ENCODE results near the gene SIGLEC1.

Gene SIGLEC1

DNA sequence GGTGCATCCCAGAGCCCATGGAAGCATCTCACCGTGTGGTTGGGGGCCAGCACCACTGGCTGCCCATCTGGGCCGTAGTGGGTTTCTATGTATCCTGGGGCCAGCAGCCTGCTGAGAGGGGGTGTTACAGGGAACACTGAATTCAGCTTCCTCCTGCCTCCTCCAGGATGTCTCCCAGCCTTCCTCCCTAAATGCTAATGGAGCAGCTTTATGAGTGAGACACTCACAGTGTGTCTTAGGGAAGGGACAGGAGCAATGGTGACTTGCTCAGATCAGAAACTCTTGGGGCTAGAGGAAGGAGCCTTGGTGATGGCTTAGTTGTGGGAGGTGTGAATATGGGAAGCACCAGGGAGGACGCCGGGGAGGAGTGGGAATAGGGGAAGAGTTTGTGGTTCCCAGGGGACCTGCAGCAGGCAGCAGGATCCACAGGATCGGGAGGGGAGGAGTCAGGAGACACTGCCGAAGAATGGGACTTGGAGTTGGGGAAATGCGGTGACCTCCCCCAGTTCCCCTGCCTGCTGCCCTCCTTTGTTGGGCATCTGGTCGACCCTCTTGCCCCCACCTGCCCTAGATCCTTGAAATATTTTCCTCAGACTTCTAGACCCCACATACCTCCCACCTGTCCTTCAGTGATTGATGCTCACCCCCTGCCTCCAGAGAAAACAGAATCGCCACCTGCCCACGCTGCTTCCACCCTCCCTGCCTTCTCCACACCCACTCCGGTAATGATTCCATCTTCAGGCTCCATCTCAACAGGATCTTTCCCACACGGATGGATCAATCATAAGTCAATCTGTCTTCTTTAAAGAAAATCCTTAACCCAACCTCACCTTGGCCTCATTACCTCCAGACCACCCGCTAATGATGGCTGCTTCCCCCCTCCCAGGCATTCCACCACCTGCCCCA lies 37.2 kb downstream of the SIGLEC1 start:
- no peak for DNase-seq (ENCODE audit: low read depth in 2 of 2)
- H3K4me3 ChIP-seq (replicated peaks in 1 of 2; ENCODE audit: low read depth in 2 of 2, low read length in 2 of 2), result no peak overlapping the region
- TF ChIP-seq, protein P1, sequence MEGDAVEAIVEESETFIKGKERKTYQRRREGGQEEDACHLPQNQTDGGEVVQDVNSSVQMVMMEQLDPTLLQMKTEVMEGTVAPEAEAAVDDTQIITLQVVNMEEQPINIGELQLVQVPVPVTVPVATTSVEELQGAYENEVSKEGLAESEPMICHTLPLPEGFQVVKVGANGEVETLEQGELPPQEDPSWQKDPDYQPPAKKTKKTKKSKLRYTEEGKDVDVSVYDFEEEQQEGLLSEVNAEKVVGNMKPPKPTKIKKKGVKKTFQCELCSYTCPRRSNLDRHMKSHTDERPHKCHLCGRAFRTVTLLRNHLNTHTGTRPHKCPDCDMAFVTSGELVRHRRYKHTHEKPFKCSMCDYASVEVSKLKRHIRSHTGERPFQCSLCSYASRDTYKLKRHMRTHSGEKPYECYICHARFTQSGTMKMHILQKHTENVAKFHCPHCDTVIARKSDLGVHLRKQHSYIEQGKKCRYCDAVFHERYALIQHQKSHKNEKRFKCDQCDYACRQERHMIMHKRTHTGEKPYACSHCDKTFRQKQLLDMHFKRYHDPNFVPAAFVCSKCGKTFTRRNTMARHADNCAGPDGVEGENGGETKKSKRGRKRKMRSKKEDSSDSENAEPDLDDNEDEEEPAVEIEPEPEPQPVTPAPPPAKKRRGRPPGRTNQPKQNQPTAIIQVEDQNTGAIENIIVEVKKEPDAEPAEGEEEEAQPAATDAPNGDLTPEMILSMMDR (IDR thresholded peaks at IDR 0.05; ENCODE audit: low read depth, low read length), result no peak

DNA sequence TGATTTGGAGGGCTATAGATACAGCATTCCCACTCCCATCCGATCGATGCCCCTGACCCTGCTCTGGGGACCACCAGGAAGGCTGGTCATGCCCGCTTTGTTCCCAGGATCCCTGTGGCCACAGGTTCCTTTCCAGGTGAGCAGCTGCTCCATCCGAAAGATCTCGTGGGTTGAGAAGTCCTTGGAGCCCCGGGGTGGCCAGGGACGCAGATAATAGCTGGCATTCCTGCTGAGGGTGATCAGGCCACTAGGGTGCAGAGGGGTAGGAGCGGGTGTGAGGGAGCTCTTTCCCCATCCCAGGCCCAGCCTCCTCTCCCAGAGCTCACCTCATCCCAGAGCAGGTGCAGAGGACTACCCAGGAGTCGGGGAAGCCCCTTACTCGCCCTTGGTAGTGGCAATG lies 38.0 kb downstream of the SIGLEC1 start:
- no peak overlapping the region for H3K4me3 ChIP-seq (replicated peaks in 1 of 2; ENCODE audit: low read depth in 2 of 2, low read length in 2 of 2)
- TF ChIP-seq, protein P1 (IDR thresholded peaks at IDR 0.05; ENCODE audit: low read depth, low read length), result no peak

DNA sequence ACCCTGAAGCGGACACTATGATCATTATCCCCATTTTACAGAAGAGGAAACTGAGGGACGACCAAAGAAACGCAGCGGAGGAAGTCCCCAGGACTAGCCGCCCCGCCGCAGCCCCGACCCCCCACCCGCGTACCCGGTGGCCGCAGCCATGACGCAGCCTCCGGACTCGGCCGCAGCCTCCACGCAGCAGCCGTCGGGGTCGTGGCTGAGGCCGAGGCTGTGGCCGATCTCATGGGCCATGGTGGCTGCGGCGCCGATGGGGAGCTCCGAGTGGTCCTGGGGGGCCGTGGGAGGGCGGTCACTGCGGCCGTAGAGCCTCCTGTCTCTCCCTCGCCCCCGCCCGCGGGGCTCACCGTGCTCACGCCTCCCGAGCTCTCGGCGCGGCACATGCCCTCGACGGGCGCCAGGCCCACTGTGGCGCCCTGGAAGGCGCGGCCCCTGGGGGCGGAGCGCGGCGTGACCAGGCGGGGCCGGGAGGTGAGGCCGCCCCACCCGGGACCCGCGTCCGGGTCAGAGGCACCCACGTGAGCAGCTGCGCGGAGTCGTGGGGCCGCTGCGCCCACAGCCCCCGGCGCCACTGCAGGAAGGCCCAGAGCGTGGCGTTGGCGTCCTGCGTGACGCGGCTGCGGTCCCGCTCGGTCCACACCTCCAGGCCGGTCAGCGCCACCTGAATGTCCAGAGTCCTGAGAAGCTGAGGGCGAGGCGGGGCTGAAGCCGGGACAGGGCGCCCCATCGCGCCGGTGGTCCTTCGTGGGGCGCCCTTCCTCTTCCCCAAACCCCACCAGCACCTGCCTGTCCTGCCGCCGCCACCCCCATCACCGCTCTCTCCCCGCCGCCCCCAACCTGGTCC lies 39.0 kb downstream of the SIGLEC1 start:
- TF ChIP-seq, protein P1 (IDR thresholded peaks at IDR 0.05; ENCODE audit: low read depth, low read length), result no peak
- no peak overlapping the region for H3K4me3 ChIP-seq (replicated peaks in 1 of 2; ENCODE audit: low read depth in 2 of 2, low read length in 2 of 2)

More for the DNA sequence above, 38.0 kb downstream of the SIGLEC1 start:
- DNase-seq (ENCODE audit: low read depth in 2 of 2), result no peak

DNA sequence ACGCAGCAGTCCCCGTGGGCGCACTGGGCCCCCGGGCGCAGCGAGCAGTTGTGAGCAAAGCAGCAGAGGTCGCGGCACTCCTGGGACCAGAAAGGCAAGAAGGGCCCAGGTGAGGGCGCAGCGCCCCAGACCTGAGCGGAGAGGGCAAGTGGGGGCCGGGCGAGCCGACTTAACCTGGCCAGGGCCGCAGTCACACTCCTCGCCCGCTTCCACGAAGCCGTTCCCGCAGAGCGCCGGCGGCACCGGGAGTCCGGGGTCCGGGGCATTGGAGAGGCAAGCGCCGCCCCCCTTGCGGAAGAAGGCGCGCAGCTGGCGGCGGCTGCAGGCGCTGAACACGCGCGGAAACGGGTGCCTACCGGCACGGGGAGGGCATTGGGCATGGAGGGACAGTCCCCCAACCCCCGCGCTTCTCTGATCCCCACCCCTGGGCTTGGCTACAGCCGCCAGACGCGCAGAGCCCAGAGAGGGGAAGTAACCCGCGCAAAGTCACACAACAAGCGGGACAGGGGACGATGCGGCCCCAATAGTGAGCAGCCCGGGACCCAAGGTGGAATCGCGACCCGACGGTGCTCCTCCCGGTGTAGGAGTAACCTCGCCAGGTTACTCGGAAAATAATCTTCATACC lies 39.7 kb downstream of the SIGLEC1 start:
- no peak for DNase-seq (ENCODE audit: low read depth in 2 of 2)
- no peak overlapping the region for H3K4me3 ChIP-seq (replicated peaks in 1 of 2; ENCODE audit: low read depth in 2 of 2, low read length in 2 of 2)
- TF ChIP-seq, protein P1 (IDR thresholded peaks at IDR 0.05; ENCODE audit: low read depth, low read length), result no peak

More for the DNA sequence above, 39.0 kb downstream of the SIGLEC1 start:
- no peak for DNase-seq (ENCODE audit: low read depth in 2 of 2)

DNA sequence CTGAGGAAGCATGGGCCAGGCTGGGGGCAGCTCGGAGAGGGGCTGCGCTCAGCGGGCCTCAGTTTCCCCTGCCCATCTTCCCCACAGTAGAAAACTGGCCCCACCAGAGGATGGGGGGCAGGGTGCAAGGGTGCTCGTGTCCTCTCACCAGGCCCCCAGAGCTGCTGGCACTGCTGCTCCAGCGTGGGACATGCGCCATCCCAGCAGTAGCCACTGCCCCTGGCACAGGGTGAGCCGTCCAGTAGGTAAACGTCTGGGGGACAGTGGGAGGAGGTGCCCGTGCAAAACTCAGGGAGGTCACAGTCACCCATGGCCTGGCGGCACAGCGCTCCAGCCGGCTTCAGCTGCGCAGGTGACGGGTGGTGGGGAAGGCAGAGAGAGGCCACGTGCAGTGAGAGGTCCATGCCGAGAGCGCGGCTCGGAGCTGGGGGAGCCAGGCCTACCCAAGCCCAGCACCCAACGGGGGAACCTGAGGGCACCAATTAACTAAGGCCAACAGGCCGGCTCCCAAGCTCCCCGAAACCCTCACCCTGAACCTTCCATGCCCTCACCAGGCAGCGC lies 40.3 kb downstream of the SIGLEC1 start:
- DNase-seq (ENCODE audit: low read depth in 2 of 2), result no peak
- TF ChIP-seq, protein P1 (IDR thresholded peaks at IDR 0.05; ENCODE audit: low read depth, low read length), result no peak
- H3K4me3 ChIP-seq (replicated peaks in 1 of 2; ENCODE audit: low read depth in 2 of 2, low read length in 2 of 2), result no peak overlapping the region

DNA sequence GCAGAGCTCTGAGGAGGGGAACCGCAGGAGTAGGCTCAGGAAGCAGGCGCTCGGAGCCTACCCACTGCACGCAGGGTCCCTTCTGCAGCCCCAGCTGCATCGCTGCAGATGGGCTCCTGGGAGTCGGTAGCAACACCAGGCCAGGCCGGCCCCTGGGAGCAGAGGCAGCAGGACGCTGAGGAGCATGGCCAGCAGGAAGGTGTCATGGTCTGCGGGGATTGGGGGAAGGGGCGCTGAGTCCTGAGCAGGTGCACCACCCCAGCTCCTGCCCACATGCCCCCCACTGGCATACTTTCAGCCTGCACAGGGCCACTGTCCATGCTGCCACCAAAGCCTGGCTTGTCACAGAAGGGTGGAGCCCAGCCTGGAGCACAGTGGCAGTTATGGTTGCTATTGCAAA lies 41.5 kb downstream of the SIGLEC1 start:
- DNase-seq (ENCODE audit: low read depth in 2 of 2), result no peak
- TF ChIP-seq, protein P1 (IDR thresholded peaks at IDR 0.05; ENCODE audit: low read depth, low read length), result no peak
- no peak overlapping the region for H3K4me3 ChIP-seq (replicated peaks in 1 of 2; ENCODE audit: low read depth in 2 of 2, low read length in 2 of 2)
